Activated CD4-positive, alpha-beta T cell treated with anti-CD3 and anti-CD28 coated beads, Interleukin-2, amount 50 U/mL, for 1 hour (primary cell): ENCODE measurements around the gene NEO1.

Experiments used
- DNase-seq: peaks from one replicate; pipeline ENCODE4 v3.0.0-alpha.2; 2020

The NEO1 gene

GRCh38 chr15:73334086-73334485 lies 281.8 kb downstream of the NEO1 start:
- no peak for DNase-seq

DNA sequence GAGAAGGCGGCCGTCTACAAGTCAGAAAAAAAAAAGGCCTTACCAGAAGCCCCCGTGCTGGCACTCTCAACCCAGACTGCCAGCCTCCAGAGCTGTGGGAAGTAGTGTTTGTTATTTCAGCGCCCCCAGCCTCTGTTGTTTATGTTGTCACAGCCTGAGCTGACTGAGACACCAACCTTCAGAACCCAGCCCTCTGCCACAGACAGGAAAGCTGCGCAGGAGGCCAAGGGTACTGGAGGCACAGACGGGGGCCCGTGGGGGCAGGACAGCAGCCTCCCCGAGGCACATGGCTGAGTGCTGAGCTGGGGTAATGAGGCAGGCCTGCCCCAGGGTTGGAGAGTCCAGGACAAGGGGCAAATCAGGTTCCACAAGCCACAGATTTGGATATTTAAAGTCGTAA lies 282.8 kb downstream of the NEO1 start:
- DNase-seq: no peak

DNA sequence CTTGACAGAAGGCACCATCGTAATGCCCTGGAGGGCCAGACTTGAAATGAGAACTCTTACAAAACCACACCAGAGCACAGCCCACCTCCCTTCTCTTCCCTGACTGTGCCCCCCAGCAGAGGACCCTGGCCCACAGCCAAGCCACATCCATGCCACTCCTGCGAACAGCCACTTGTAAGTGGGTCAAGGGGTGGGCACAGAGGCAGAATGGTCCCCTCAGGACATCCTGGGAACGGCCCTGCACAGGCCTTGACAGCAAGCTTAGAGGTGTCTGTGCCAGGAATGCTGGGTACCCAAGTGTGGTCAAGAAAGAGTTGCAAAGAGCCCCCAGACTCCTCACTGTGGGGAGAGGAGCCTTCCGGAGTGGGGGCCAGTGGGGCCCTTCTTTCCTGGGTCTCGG lies 283.2 kb downstream of the NEO1 start:
- DNase-seq: no peak

DNA sequence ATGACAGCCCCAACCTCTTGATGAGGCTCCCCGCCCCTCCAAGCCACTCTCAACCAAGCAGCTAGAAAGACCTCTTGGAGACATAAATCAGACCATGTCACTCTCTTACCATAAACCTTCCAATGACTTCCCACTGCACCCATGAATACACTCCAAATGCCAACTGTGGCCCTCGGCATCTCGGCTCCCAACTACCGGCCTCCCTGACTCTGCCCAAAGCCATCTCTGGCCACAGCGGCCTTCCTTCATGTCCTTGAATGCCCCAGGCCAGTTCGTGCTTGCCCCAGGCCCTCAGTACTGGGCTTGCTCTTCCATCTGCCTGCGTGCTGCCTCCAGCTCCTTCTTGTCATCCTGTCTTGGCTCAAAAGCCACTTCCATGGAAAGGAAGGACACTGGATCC lies 284.5 kb downstream of the NEO1 start:
- DNase-seq: no peak

- DNase-seq: no peak
Measured at GRCh38 chr15:73337187-73337586, 284.9 kb downstream of the NEO1 start.

DNA sequence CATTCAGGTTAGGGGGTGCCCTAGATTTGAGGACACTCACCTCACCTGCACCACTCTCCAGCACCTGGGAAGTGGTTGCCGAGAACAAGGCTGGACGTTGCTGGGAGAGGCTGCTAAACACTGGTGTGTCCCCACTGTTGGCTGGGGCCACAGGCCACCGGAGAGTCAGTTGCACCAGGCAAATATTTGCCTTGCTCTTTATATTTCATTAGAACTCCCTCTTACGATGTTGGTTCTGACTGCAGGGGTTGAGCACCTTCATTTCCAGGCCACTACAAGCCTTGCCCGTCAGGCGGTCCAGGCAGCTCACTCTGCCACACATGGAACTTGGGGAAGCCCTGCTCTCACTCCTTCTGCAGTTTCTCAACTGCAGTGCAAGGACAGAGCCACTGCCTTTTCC lies 285.8 kb downstream of the NEO1 start:
- no peak for DNase-seq

DNA sequence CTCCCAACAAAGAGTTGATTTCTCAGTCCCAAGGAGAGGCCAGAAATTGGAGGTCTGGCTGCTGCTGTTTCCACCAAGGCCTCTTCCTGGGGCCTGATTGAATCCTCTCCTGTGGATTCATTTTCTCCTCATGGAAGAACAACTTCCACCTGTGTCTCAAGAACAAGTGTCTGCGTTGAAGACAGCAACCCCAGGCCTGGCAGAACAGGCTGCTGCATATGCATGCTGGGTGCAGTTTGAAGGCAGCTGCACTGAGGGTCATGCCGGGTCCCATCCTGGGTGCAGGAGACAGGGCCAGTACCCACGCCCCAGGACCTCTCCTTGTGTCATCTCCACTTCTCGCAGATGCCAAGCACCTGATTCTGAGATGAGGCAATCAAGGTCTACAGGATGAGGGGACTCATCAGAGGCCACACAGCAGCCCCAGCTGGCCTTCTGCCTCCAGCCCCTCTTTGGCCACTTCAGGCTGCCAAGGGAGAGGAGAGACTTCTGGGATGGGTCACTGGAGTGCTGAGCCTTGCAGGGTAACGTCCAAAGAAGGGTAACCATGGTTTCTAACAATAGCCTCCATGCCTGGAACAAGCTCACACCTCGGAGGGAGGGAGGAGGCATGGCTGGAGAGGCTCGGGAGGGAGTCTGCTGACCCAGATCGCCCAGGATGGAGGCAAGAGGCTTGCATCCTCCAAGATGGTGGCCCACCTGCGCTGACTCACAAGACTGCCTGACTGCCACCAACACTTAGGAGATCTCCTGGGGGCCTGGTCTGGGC lies 286.5 kb downstream of the NEO1 start:
- no peak for DNase-seq

GRCh38 chr15:73340502-73341192 lies 288.4 kb downstream of the NEO1 start:
- no peak for DNase-seq

DNA sequence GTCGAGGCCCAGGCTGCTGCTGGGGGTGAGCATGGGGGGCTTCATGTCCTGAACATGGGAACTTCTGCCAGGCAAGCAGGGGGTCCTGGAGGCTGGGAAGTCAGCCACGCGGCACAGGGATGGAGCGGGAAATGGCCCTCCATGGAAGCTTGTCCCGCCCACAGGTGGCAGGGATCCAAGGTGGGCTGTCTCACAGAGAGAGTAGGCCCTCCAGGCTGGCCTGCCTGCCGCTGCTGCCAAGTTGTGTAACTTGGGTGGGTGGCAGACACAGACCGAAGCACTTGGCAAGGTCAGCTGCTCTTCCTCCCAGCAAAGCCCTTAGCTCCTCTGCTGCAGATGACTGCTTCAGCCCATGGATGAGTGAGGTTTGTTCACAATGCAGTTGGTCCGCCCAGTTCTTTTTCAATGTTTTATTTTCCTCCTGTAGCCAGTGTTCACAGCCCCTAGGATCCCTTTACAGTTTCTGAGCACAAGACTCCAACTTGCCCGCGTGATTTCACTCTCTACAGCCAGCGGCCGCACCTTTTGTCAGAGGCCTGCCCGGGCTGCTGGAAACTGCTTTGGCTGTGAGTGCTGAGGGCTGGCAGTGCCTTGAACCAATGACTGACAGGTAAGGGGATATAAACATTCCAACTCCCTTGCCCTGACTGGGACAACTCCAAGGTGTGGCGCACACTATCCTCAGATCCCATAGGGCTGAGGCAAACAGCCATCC lies 289.8 kb downstream of the NEO1 start:
- DNase-seq: no peak

DNA sequence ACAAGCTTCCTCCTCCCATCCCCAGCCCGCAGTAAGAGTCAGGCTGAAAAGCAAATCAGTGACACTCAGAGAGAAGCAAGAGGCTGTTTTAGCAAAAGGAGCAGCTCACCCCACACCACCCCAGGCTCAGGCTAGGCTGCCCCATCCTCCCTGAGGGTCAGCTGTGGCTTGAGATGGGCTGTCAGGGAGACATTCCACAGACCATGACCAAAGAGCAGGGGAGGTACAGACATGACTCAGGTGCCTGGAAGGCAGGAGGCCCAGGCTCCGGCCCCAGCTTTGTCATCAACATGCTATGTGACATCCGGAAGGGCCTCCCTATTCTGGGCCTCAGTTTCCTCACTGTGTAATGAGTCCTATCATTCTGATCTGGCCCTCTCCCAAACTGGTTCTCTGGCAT lies 291.8 kb downstream of the NEO1 start:
- no peak for DNase-seq

DNA sequence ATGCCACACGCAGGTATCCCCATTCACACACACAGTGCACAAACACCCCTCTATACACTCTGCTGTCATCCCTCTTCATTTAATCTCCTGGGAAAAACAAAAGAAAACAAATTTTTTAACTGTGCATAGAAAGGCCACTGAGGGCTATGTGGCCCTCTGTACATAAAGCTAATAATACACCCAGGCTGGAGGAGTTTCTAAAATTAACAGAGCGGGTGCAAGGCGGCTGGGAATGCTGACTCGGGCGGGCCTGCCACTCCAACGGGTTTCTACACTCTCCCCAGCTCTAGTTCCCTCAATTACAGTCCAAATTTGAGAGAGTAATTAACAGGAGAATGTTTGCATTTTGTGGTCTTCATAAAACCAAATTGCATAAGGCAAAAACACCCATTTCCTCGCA lies 293.4 kb downstream of the NEO1 start:
- DNase-seq: no peak

DNA sequence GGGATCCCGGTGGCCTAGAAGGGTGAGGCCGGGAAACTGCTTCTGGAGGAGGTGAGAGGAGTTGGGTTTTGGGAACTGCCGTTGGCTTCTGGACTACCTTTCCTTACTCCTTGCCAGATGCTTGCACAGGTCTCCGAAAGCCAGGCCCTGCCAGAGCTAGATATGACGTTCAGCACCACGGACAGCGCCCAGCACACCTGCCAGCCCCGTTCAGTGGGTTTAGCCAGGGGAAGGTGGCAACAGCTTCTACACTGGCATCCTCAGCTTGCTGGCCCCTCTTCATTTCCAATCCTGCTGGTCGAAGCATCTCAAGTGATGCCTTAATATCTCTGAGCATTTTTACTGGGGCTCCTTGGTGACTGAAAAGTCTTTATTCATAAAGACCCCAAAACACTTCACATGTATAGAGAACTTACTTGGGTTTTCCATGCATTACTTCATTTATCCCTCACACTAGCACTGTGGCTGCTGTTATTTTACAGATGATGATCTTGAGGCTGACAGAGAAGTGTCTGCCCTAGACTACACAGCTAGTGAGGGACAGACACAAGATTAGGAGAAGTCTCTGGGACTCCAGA lies 294.6 kb downstream of the NEO1 start:
- DNase-seq: peak; percentile 63

GRCh38 chr15:73349191-73349590 lies 296.9 kb downstream of the NEO1 start:
- no peak for DNase-seq

DNA sequence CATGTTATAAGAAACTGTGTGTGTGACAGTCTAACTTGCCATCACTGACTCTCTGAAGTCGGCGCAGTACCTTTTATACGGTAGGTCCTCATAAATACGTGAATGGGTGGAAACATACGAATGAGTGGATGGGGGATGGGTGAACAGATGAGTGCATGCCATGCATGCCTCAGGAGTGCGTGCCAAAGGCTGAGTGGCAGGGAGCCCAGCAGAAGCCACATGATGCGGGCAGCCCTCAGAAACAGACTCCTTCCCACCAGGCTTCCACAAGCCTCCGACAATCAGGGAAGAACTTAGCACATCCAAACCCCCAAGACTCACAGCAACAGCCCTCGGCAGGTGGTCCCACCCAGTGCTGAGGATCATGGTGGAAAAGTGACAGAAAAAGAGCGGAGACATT lies 299.8 kb downstream of the NEO1 start:
- no peak for DNase-seq

- DNase-seq: no peak
Measured at GRCh38 chr15:73353734-73354133, 301.5 kb downstream of the NEO1 start.

DNA sequence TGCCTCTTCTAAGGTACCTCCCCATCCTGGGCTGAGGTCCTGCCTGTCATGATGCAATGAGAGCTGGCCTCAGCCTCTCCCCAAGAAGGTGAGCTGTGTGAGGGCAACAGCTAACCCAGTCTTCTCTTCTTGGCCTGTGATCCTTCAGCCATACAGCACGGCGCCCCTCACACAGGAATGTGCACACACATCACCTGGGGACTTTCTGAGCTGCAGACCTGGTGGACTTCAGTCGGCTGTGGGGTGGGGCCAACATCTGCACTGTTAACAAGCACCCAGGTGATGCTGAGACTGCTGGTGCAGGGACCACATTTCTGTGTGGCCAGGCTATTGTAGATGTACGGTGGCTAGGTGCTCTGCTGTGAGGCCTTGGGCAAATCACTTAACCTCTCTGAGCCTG lies 302.0 kb downstream of the NEO1 start:
- DNase-seq: no peak
